NT2/D1 (cell line): Measurements from ENCODE around the gene TGFBR3.

ENCODE experiments used
- SUZ12 ChIP-seq: IDR thresholded peaks from 2 replicates; pipeline ENCODE4 v1.6.1; 2011; ENCODE audit not compliant: insufficient read length, insufficient read depth; ENCODE audit errors: extremely low read depth
- YY1 ChIP-seq: IDR thresholded peaks from 2 replicates; pipeline ENCODE4 v1.6.1; 2011; ENCODE audit not compliant: insufficient read length, insufficient read depth
- ZNF274 ChIP-seq: IDR thresholded peaks from 2 replicates; pipeline ENCODE4 v1.6.1; 2011; ENCODE audit warnings: mild to moderate bottlenecking, low read depth, low read length

- no peak for TF ChIP-seq SUZ12
- no peak for TF ChIP-seq YY1
- TF ChIP-seq ZNF274: no peak
These were observed 95.6 kb downstream of the TGFBR3 start for GRCh38 chr1:91790392-91790791.
